Endothelial cell of umbilical vein (primary cell): Measurements from ENCODE around the gene CIZ1. TPM values are rescaled to one million over a fixed set of nuclear protein-coding genes. Genes with fewer than 3 reads are reported as not detected.

Experiments
- BruUV-seq: library from RNA; stranded (reverse); fragments of 400-500 nt; replicated peaks from 2 replicates; lab custom pipeline; 2021; lab: Mats Ljungman, UMichigan
- CTCF ChIA-PET: fragments of 300-600, 350-600 bp; sonication (Branson Sonifier 250); formaldehyde crosslinking; loops from one replicate; lab custom pipeline; 2021; ENCODE audit warnings: antibody characterized with exemption, inconsistent platforms; lab: Charles Lee
- POLR2A ChIA-PET: fragments of 300-600, 350-600 bp; sonication (Branson Sonifier 250); formaldehyde crosslinking; loops from one replicate; lab custom pipeline; 2021; ENCODE audit warnings: antibody characterized with exemption, inconsistent platforms; lab: Charles Lee
- DNase-seq: peaks from one replicate; pipeline ENCODE4 v3.0.0-alpha.2; 2011; ENCODE audit warnings: low read depth, low spot score
- FAIRE-seq: peaks from 2 replicates; lab custom pipeline; 2011; peaks lifted over from hg19 to GRCh38; lab: Jason Lieb, UNC
- H2AFZ ChIP-seq: 2 replicates; pipeline ENCODE4 v1.6.0; 2012; ENCODE audit warnings: low read depth, low read length, control low read depth, inconsistent platforms
- H3K27ac ChIP-seq: 2 replicates; pipeline ENCODE4 v1.5.1; 2011; ENCODE audit warnings: low read depth, mild to moderate bottlenecking, control low read depth, low read length, moderate library complexity; ENCODE audit not compliant: insufficient read depth
- H3K27me3 ChIP-seq, 2 experiments: 2 replicates each; pipeline versions ENCODE4 v1.6.0 to v1.6.1; 2011; ENCODE audit warnings: low read length in 2 of 2, mixed read lengths in 1 of 2; ENCODE audit not compliant: control insufficient read depth in 2 of 2, insufficient read depth in 2 of 2
- H3K36me3 ChIP-seq, 2 experiments: 2 replicates in 1 of 2; 3 replicates in 1 of 2; pipeline ENCODE4 v1.5.1; 2011; ENCODE audit warnings: low read length in 2 of 2, mild to moderate bottlenecking in 1 of 2, moderate library complexity in 1 of 2; ENCODE audit not compliant: control insufficient read depth in 2 of 2, insufficient read depth in 2 of 2; ENCODE audit errors: extremely low read depth in 1 of 2
- H3K4me1 ChIP-seq: 3 replicates; pipeline ENCODE4 v1.5.1; 2011; ENCODE audit warnings: mild to moderate bottlenecking, low read length; ENCODE audit not compliant: control insufficient read depth, insufficient read depth; ENCODE audit errors: extremely low read depth
- H3K4me2 ChIP-seq: 2 replicates; pipeline ENCODE4 v1.6.1; 2011; ENCODE audit warnings: low read length, control low read depth, mixed read lengths; ENCODE audit not compliant: insufficient read depth
- H3K4me3 ChIP-seq, 3 experiments: fragments of 200-600 bp in 1 of 3; sonication (generic), shearing (Covaris generic) in 1 of 3; replicated peaks in 1 of 3; 2 replicates each; pipeline ENCODE4 v1.5.1; 2011 to 2016; ENCODE audit warnings: control low read depth in 3 of 3, low read length in 3 of 3, mild to moderate bottlenecking in 2 of 3, inconsistent platforms in 1 of 3, low read depth in 1 of 3, moderate library complexity in 1 of 3; ENCODE audit not compliant: insufficient read depth in 1 of 3
- H3K79me2 ChIP-seq: 2 replicates; pipeline ENCODE4 v1.6.0; 2012; ENCODE audit warnings: low read length, inconsistent platforms; ENCODE audit not compliant: control insufficient read depth, insufficient read depth
- H3K9ac ChIP-seq: replicated peaks from 2 replicates; pipeline ENCODE3; 2011; ENCODE audit warnings: low read length, control low read depth; ENCODE audit not compliant: insufficient read depth; ENCODE audit errors: extremely low read depth
- H3K9me1 ChIP-seq: replicated peaks from 3 replicates; pipeline ENCODE4 v1.6.0; 2011; ENCODE audit warnings: mild to moderate bottlenecking, low read length; ENCODE audit not compliant: control insufficient read depth, insufficient read depth; ENCODE audit errors: extremely low read depth
- H3K9me3 ChIP-seq: replicated peaks from 2 replicates; pipeline ENCODE4 v1.5.1; 2012; ENCODE audit warnings: low read length, inconsistent platforms; ENCODE audit not compliant: control insufficient read depth, insufficient read depth
- H4K20me1 ChIP-seq: replicated peaks from 2 replicates; pipeline ENCODE3; 2011; ENCODE audit warnings: mild to moderate bottlenecking, low read length; ENCODE audit not compliant: control insufficient read depth, insufficient read depth; ENCODE audit errors: extremely low read depth
- EZH2 ChIP-seq: IDR thresholded peaks from 2 replicates; pipeline ENCODE4 v1.6.1; 2012; ENCODE audit warnings: borderline replicate concordance, low read depth, mild to moderate bottlenecking, moderate library complexity, low read length, inconsistent platforms; ENCODE audit not compliant: severe bottlenecking
- FOS ChIP-seq: IDR thresholded peaks from 2 replicates; pipeline ENCODE4 v1.6.1; 2011; ENCODE audit warnings: mild to moderate bottlenecking, low read length, moderate library complexity, borderline replicate concordance; ENCODE audit not compliant: insufficient read depth
- GATA2 ChIP-seq: IDR thresholded peaks from 2 replicates; pipeline ENCODE4 v1.7.0; 2011; ENCODE audit warnings: low read depth, mild to moderate bottlenecking, moderate library complexity, mixed read lengths, low read length; ENCODE audit not compliant: insufficient read length, insufficient read depth
- JUN ChIP-seq: IDR thresholded peaks from 2 replicates; pipeline ENCODE4 v1.6.1; 2011; ENCODE audit warnings: borderline replicate concordance, low read depth; ENCODE audit not compliant: insufficient read length, insufficient read depth
- MYC ChIP-seq: IDR thresholded peaks from one replicate; pipeline ENCODE4 v1.6.1; 2011; ENCODE audit warnings: mild to moderate bottlenecking, low read depth, low read length
- POLR2A ChIP-seq: IDR thresholded peaks from 2 replicates; pipeline ENCODE4 v1.6.1; 2012; ENCODE audit warnings: low read depth, mild to moderate bottlenecking, control low read depth, low read length
- POLR2AphosphoS5 ChIP-seq: IDR thresholded peaks from 2 replicates; pipeline ENCODE4 v1.6.1; 2012; ENCODE audit warnings: low read depth, mild to moderate bottlenecking, control low read depth, low read length, moderate library complexity; ENCODE audit not compliant: insufficient read depth
- dilution Hi-C: fragments of 300-500 bp; cut with MboI; formaldehyde crosslinking; loops from one replicate; pipeline ENCODE4 v1.15.0; 2019; ENCODE audit warnings: low sequenced_read_pairs; ENCODE audit not compliant: extremely low pct_ligation_motif_present
- intact Hi-C: fragments of 100-400 bp; cut with micrococcal nuclease; formaldehyde crosslinking; loops from one replicate; pipeline ENCODE4 v1.10.0; 2022
- polyA plus RNA-seq, 4 experiments: library from polyadenylated mRNA; depleted of rRNA in 3 of 4; stranded (reverse) in 3 of 4; unstranded in 1 of 4; fragments of >200 nt; gene quantifications; 2 replicates each; pipeline versions ENCODE4 v1.2.1 to v1.2.3, GENCODE V29; 2011 to 2012; ENCODE audit warnings: missing spikeins in 1 of 4
- total RNA-seq: library from RNA; stranded (reverse); gene quantifications from 2 replicates; pipeline ENCODE4 v1.2.3, GENCODE V29; 2021
- TF ChIP-seq, protein P1 (sequence below), 2 donors: IDR thresholded peaks; 1 replicate in 1 of 2; 2 replicates in 1 of 2; pipeline ENCODE4 v1.5.1; 2011; ENCODE audit warnings: low read length in 2 of 2, mild to moderate bottlenecking in 2 of 2, moderate library complexity in 2 of 2, control low read depth in 1 of 2, inconsistent platforms in 1 of 2, low read depth in 1 of 2; ENCODE audit not compliant: insufficient read depth in 1 of 2; ENCODE audit errors: extremely low read depth in 1 of 2
- TF ChIP-seq, protein P2 (sequence below): IDR thresholded peaks from 2 replicates; pipeline ENCODE4 v1.6.1; 2011; ENCODE audit not compliant: insufficient read depth, insufficient read length

CIZ1 gene
- total and polyA plus RNA-seq, 2 donors (not counting 3 experiments of a cell fraction or from before 2014, with no cell fraction given) = 88.3 to 150 TPM

DNA sequence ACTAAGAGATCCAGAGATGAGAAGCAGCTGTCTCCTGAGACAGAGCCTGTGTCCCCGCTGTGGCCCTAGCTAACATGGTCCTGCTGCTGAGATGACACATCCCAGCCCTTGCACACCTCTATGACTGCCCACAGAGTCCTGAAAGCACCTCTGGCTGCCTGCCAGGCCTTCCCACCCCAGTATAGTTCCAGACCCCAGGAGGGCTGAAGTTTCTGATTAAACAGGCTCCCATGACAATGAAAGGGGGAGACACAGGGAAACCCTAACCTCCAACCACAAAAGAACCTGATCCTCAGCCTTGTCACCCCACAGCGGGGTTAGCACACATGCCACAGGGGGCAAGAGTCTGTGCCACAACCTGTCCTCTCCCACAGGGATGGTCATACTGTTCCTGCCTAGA lies 15.6 kb downstream of the CIZ1 start:
- Histone ChIP-seq H3K4me1 (no peaks in the 10 kb centered on the region), H3K9me1 (no peaks in the 10 kb centered on the region), H3K27ac (no peak overlapping the region), H4K20me1 (no peaks in the 10 kb centered on the region), H3K9ac (no peak overlapping the region), H3K9me3 (no peaks in the 10 kb centered on the region), H3K27me3 (no peaks in the 10 kb centered on the region), H3K4me2 (no peak overlapping the region), H3K79me2 (no peaks in the 10 kb centered on the region), H3K36me3 (peaks cover 25 to 44% of the 10 kb centered on the region in 2 experiments), H2AFZ (no peak overlapping the region), H3K4me3 (no peak overlapping the region)
- no peak for DNase-seq
- intact Hi-C loops = no loop called here
- TF ChIP-seq, protein P1, sequence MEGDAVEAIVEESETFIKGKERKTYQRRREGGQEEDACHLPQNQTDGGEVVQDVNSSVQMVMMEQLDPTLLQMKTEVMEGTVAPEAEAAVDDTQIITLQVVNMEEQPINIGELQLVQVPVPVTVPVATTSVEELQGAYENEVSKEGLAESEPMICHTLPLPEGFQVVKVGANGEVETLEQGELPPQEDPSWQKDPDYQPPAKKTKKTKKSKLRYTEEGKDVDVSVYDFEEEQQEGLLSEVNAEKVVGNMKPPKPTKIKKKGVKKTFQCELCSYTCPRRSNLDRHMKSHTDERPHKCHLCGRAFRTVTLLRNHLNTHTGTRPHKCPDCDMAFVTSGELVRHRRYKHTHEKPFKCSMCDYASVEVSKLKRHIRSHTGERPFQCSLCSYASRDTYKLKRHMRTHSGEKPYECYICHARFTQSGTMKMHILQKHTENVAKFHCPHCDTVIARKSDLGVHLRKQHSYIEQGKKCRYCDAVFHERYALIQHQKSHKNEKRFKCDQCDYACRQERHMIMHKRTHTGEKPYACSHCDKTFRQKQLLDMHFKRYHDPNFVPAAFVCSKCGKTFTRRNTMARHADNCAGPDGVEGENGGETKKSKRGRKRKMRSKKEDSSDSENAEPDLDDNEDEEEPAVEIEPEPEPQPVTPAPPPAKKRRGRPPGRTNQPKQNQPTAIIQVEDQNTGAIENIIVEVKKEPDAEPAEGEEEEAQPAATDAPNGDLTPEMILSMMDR (IDR thresholded peaks at IDR 0.05; ENCODE audit: extremely low read depth in 1 of 2, insufficient read depth in 1 of 2, low read depth in 1 of 2, low read length in 2 of 2) = no peak
- TF ChIP-seq GATA2 (no peak), POLR2AphosphoS5 (no peak), POLR2A (no peak), FOS (no peak), EZH2 (no peak), JUN (no peak), MYC (no peak)
- TF ChIP-seq, protein P2, sequence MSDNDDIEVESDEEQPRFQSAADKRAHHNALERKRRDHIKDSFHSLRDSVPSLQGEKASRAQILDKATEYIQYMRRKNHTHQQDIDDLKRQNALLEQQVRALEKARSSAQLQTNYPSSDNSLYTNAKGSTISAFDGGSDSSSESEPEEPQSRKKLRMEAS = no peak
- ChIA-PET POLR2A (no interaction called here), CTCF (interaction anchor here (0.9 kb wide), 1 partner anchor 15 kb away, joined by 4 read pairs; the partner anchor contains the start of gene CIZ1)
- no TSS peak for BruUV-seq
- dilution Hi-C loops = no loop called here
- FAIRE-seq = no peak
